Measurements from ENCODE around the gene TCHHL1. TPM values are rescaled to one million over a fixed set of nuclear protein-coding genes. Genes with fewer than 3 reads are reported as not detected.
"Not testable (repeated sequence)": the region's sequence is repeated elsewhere in the genome, so short reads cannot be mapped to it uniquely, and the experiment has no call there.

Gene TCHHL1
- total RNA-seq, 6 experiments from 2014 or later, result not detected

DNA sequence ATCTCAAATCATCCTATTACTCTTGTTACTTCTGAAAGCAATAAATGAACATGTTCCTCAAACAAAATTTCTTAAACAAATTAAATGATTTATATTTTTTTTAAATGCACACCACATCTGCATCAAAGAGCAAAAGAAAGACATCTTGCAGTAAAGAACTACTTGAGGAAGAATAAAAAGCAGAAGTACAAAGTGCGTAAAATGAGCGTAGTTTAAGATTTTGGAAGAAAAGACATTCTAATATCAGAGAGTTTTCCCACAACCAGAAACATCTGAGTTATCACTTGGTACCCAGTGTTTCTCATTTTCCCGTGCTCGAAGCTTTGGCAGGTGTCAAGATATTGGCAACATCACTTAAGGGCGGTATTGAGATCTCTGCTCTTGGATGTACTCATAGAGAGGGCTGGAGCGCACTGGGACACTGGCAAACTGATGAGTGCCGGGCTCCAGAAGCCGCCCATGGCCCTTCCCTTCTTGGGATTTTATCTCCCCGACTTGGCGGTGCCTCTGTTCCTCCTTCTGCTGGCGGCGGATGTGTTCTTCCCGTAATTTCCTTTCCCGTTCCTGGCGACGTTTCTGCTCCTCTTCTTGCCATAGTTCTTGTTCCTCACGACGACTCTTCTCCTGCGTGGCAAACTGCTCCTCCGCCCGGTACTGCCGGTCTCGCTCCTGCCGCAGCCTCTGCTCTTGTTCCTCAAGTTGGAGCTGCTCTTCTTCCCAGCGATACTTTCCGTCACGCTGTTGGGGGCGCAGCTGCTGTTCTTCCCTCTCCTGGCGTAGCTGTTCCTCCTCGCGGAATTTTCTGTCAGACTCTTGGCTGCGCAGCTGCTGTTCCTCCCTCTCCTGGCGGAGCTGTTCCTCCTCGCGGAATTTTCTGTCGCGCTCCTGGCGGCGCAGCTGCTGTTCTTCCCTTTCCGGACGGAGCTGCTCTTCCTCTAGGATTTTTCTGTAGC lies 18.4 kb upstream of the TCHHL1 start:
- TF ChIP-seq POLR2A (IDR thresholded peaks at IDR 0.05), result no peak
- TF ChIP-seq, protein P1, sequence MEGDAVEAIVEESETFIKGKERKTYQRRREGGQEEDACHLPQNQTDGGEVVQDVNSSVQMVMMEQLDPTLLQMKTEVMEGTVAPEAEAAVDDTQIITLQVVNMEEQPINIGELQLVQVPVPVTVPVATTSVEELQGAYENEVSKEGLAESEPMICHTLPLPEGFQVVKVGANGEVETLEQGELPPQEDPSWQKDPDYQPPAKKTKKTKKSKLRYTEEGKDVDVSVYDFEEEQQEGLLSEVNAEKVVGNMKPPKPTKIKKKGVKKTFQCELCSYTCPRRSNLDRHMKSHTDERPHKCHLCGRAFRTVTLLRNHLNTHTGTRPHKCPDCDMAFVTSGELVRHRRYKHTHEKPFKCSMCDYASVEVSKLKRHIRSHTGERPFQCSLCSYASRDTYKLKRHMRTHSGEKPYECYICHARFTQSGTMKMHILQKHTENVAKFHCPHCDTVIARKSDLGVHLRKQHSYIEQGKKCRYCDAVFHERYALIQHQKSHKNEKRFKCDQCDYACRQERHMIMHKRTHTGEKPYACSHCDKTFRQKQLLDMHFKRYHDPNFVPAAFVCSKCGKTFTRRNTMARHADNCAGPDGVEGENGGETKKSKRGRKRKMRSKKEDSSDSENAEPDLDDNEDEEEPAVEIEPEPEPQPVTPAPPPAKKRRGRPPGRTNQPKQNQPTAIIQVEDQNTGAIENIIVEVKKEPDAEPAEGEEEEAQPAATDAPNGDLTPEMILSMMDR (IDR thresholded peaks at IDR 0.05), result no peak
- no peak overlapping the region for H3K27ac ChIP-seq
- peaks cover 0 to 21% (median 4%) of the 10 kb centered on the region in 4 donors for H3K4me1 ChIP-seq
- no peaks in the 10 kb centered on the region for H3K36me3 ChIP-seq
- ATAC-seq (no peak), DNase-seq (peak in 1 of 3 donors; percentile 43)
- H3K9me3 ChIP-seq, result no peaks in the 10 kb centered on the region
- 18% methylated on average over 39 of the region's 41 CpGs for WGBS (ENCODE audit: insufficient coverage, low coverage, low lambda C conversion rate, missing lambda C conversion rate)
- H3K4me3 ChIP-seq, result peak overlapping the region in 1 of 3 donors; percentile 26
- H3K27me3 ChIP-seq, result peaks cover 0 to 20% of the 10 kb centered on the region in 2 donors
- intact Hi-C loops (cut with DNase I), result no loop called here

DNA sequence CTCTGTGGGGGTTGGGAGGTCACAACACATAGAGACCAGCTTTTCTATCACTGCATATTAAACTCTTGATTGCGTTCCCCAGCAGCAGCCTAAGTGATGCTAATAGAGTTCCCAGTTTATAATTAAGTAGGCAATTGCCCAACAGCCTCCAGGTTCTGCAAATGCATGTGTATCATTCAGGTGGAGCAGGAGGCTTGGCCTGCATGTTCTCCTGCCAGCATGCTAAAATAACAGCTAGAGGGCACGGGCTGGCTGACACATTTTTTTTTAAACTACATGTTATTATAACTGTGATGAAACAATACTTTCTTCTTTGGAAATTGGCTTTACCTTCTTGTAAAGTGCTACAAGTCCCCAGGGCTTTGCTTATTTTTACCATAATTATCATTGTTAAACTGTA lies 16.0 kb upstream of the TCHHL1 start:
- Histone ChIP-seq H3K9me3 (no peaks in the 10 kb centered on the region), H3K4me3 (no peak overlapping the region), H3K27me3 (peaks cover 0 to 20% of the 10 kb centered on the region in 2 donors), H3K4me1 (peaks cover 0 to 8% (median 0%) of the 10 kb centered on the region in 4 donors), H3K36me3 (no peaks in the 10 kb centered on the region), H3K27ac (no peak overlapping the region)
- DNase-seq (no peak), ATAC-seq (no peak)
- TF ChIP-seq, protein P1 (IDR thresholded peaks at IDR 0.05), result no peak
- no peak for TF ChIP-seq POLR2A (IDR thresholded peaks at IDR 0.05)
- intact Hi-C loops (cut with DNase I), result no loop called here
- WGBS (ENCODE audit: insufficient coverage, low coverage, low lambda C conversion rate, missing lambda C conversion rate), result 42% methylated on average over 2 of the region's 2 CpGs

DNA sequence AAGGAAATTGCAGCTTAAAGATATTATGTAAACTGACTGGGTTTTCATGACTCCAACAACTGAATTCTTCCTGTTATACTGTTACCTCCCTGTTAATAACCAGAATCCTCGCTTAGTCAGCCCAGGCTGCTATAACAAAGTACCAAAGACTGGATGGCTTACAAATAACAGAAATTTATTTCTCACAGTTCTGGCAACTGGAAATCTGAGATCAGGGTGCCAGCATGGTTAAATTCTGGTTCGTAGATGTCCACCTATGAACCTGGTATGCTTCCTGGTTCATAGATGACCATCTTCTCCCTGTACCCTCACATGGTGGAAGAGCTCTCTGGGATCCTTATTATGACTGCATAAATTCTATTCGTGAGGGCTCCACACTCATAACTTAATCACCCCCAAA lies 8.1 kb upstream of the TCHHL1 start:
- ATAC-seq (no peak), DNase-seq (no peak)
- TF ChIP-seq, protein P1 (IDR thresholded peaks at IDR 0.05), result no peak
- TF ChIP-seq POLR2A (IDR thresholded peaks at IDR 0.05), result no peak
- WGBS (ENCODE audit: insufficient coverage, low coverage, low lambda C conversion rate, missing lambda C conversion rate), result 54% methylated on average over 3 of the region's 3 CpGs
- Histone ChIP-seq H3K27ac (no peak overlapping the region), H3K27me3 (no peaks in the 10 kb centered on the region), H3K4me1 (no peaks in the 10 kb centered on the region), H3K9me3 (no peaks in the 10 kb centered on the region), H3K4me3 (no peak overlapping the region), H3K36me3 (no peaks in the 10 kb centered on the region)
- intact Hi-C loops (cut with DNase I), result no loop called here

DNA sequence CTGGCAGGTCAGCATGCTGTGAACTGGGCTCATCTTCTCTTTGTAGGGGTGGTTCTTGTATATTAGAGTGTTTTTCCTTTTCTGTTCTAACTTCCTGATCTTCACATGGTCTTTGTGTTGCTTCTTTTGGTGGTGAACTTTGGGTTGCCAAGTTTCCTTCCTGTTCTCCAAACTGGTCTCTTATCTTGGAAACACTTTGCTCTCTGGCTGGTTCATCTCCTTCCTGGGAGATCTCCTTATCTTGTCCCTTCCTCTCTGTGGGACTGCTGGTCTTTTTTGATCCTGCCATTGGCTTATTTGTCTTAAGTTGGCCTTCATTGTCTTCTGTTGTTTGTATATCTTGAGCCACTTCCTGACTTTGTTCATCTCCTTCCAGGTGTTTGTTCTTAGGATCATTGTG lies 2.1 kb downstream of the TCHHL1 start:
- TF ChIP-seq POLR2A (IDR thresholded peaks at IDR 0.05), result no peak
- Histone ChIP-seq H3K27me3 (no peaks in the 10 kb centered on the region), H3K27ac (no peak overlapping the region), H3K4me3 (no peak overlapping the region), H3K36me3 (no peaks in the 10 kb centered on the region), H3K4me1 (no peaks in the 10 kb centered on the region), H3K9me3 (no peaks in the 10 kb centered on the region)
- ATAC-seq (no peak), DNase-seq (no peak)
- intact Hi-C loops (cut with DNase I), result no loop called here

DNA sequence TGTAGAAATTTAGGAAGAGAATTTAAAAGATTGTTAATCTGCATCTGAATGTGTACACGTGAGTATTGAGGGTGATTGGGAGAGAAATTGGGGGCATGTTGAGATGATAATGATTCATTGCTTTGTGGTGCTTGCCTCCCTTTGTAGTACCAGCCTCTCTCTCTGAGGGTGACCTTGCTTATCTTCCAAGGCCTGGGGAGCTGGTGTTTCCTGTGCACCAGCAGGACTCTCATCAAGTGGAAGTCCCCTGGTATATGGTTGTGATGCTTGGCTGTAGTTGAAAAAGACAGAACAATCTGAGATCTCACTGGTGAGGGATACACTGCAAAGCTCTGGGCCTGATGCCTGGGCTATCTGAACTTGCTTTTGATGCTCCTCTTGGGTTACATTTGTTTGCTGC lies 4.0 kb downstream of the TCHHL1 start:
- no peaks in the 10 kb centered on the region for H3K27me3 ChIP-seq
- H3K4me3 ChIP-seq, result no peak overlapping the region
- intact Hi-C loops (cut with DNase I), result no loop called here
- no peak for ATAC-seq
- H3K36me3 ChIP-seq, result no peaks in the 10 kb centered on the region
- no peak overlapping the region for H3K27ac ChIP-seq
- DNase-seq, result no peak
- no peaks in the 10 kb centered on the region for H3K4me1 ChIP-seq
- TF ChIP-seq, protein P1 (IDR thresholded peaks at IDR 0.05), result no peak
- no peak for TF ChIP-seq POLR2A (IDR thresholded peaks at IDR 0.05)
- no peaks in the 10 kb centered on the region for H3K9me3 ChIP-seq
- WGBS (ENCODE audit: insufficient coverage, low coverage, low lambda C conversion rate, missing lambda C conversion rate), result 25% methylated on average over 1 of the region's 1 CpG

DNA sequence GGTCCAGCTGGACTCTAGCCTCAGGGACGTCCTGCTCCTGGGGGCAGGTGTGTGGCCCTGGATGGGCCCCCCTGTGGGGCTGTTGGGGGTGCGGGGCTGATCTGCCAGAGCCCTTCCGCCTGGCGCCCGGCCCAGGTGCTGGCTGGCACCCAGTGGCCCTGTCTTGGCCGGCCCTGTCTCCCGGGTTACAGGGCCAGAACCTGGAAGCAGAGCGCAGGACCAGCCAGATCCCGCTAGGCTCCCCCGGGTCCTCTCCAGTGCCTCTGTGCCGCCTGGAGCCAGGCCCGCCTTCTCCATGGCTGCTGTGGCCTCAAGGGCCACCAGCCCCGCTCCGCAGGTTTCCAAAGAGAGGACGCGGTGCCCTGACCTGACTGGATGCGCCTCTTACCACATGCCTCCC lies 7.8 kb downstream of the TCHHL1 start:
- H3K27me3 ChIP-seq; intact Hi-C loops (cut with DNase I); H3K4me1 ChIP-seq; ATAC-seq; H3K4me3 ChIP-seq; H3K36me3 ChIP-seq; DNase-seq; H3K27ac ChIP-seq; H3K9me3 ChIP-seq: not testable (repeated sequence)
- WGBS (ENCODE audit: insufficient coverage, low coverage, low lambda C conversion rate, missing lambda C conversion rate), result no CpG with 5 or more reads among the region's 17 CpGs

DNA sequence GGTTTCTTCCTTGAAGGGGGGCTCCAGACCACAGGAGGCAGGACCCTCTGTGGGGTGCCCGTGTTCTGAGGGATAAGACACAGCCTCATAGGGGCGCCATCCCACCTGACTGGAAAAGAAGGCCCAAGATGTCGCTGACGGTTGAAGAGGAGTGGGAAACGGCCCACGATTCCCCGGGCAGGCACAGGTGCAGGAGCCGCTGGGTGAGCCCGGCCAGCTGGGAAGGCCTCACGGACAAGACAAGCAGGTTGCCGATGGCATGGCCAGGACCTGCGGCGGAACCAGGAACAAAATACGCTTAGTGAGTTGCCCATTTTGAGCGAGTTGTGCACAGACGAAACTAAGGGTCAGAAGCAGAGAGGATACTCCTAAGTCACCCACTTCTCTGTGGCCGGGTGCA lies 8.4 kb downstream of the TCHHL1 start:
- DNase-seq; H3K4me1 ChIP-seq; H3K36me3 ChIP-seq; H3K4me3 ChIP-seq; intact Hi-C loops (cut with DNase I); H3K9me3 ChIP-seq; H3K27me3 ChIP-seq; H3K27ac ChIP-seq; ATAC-seq: not testable (repeated sequence)
- 81% methylated on average over 8 of the region's 17 CpGs for WGBS (ENCODE audit: insufficient coverage, low coverage, low lambda C conversion rate, missing lambda C conversion rate)
